Neural progenitor cell (in vitro differentiated cells): ENCODE results near the gene ADD3. TPM values are rescaled to one million over a fixed set of nuclear protein-coding genes. Genes with fewer than 3 reads are reported as not detected.

ENCODE experiments used
- DNase-seq: peaks from one replicate; pipeline ENCODE4 v3.0.0-alpha.2; 2016; ENCODE audit warnings: low spot score
- H2AFZ ChIP-seq: fragments of 200-600 bp; sonication (generic); replicated peaks from 2 replicates; pipeline ENCODE4 v1.6.1; 2016; ENCODE audit warnings: antibody characterized with exemption
- H3F3A ChIP-seq: fragments of 200-600 bp; sonication (generic); 2 replicates; pipeline ENCODE4 v1.6.1; 2016; ENCODE audit warnings: antibody characterized with exemption, low read depth
- H3K27ac ChIP-seq: fragments of 200-600 bp; sonication (generic); 2 replicates; pipeline ENCODE4 v1.5.1; 2016; ENCODE audit warnings: mild to moderate bottlenecking
- H3K27me3 ChIP-seq: fragments of 200-600 bp; sonication (generic); 2 replicates; pipeline ENCODE4 v1.6.1; 2016; ENCODE audit warnings: mild to moderate bottlenecking, moderate library complexity
- H3K36me3 ChIP-seq: fragments of 200-600 bp; sonication (generic); 2 replicates; pipeline ENCODE4 v1.5.1; 2016
- H3K4me1 ChIP-seq: fragments of 200-600 bp; sonication (generic); 2 replicates; pipeline ENCODE4 v1.6.1; 2016; ENCODE audit warnings: mixed run types
- H3K4me2 ChIP-seq: fragments of 200-600 bp; sonication (generic); 2 replicates; pipeline ENCODE4 v1.6.1; 2016
- H3K4me3 ChIP-seq: fragments of 200-600 bp; sonication (generic); 2 replicates; pipeline ENCODE4 v1.5.1; 2016
- H3K79me2 ChIP-seq: fragments of 200-600 bp; sonication (generic); 2 replicates; pipeline ENCODE4 v1.6.1; 2016; ENCODE audit warnings: low read depth
- H3K9ac ChIP-seq: fragments of 200-600 bp; sonication (generic); 2 replicates; pipeline ENCODE4 v1.6.1; 2016
- H3K9me3 ChIP-seq: fragments of 200-600 bp; sonication (generic); 2 replicates; pipeline ENCODE4 v1.5.1; 2016; ENCODE audit warnings: low read depth
- H4K20me1 ChIP-seq: fragments of 200-600 bp; sonication (generic); 2 replicates; pipeline ENCODE4 v1.6.1; 2016; ENCODE audit warnings: low read depth
- H3K27ac Mint-ChIP-seq: 3 replicates; pipeline ENCODE4 v1.8.0; 2021; ENCODE audit warnings: mixed read lengths
- H3K27me3 Mint-ChIP-seq: 2 replicates; pipeline ENCODE4 v1.8.0; 2022; ENCODE audit warnings: low read depth, mild to moderate bottlenecking, inconsistent platforms, moderate library complexity, mixed read lengths; ENCODE audit not compliant: insufficient read depth
- H3K36me3 Mint-ChIP-seq: 3 replicates; pipeline ENCODE4 v1.8.0; 2021; ENCODE audit warnings: mixed read lengths
- H3K4me1 Mint-ChIP-seq: 3 replicates; pipeline ENCODE4 v1.8.0; 2021; ENCODE audit warnings: mixed read lengths
- H3K4me3 Mint-ChIP-seq: 3 replicates; pipeline ENCODE4 v1.8.0; 2021; ENCODE audit warnings: mild to moderate bottlenecking, moderate library complexity, mixed read lengths
- H3K9me3 Mint-ChIP-seq: 3 replicates; pipeline ENCODE4 v1.8.0; 2020; ENCODE audit warnings: mixed read lengths
- CTCF ChIP-seq: fragments of 200-600 bp; sonication (generic); IDR thresholded peaks from 2 replicates; pipeline ENCODE4 v1.5.1; 2017; ENCODE audit warnings: antibody characterized with exemption, mild to moderate bottlenecking
- EZH2 ChIP-seq: fragments of 200-600 bp; sonication (generic); IDR thresholded peaks from 2 replicates; pipeline ENCODE4 v1.6.1; 2017; ENCODE audit warnings: antibody characterized with exemption, mild to moderate bottlenecking, moderate library complexity
- EZH2phosphoT487 ChIP-seq: fragments of 200-600 bp; sonication (generic); IDR thresholded peaks from 2 replicates; pipeline ENCODE4 v1.6.1; 2017; ENCODE audit warnings: antibody characterized with exemption
- total RNA-seq: library from RNA; depleted of rRNA; stranded (reverse); fragments of >200 nt; gene quantifications from 2 replicates; pipeline ENCODE4 v1.2.3, GENCODE V29; 2015; ENCODE audit warnings: low replicate concordance

ADD3 gene
- total RNA-seq, 1 donor from 2014 or later: 345 TPM

GRCh38 chr10:110032801-110033700 lies 25.3 kb downstream of the ADD3 start:
- Histone ChIP-seq H3K9ac (no peak overlapping the region), H3F3A (peaks cover 4% of the 10 kb centered on the region), H3K27ac (no peak overlapping the region), H3K4me2 (peak overlapping the region; percentile 11), H3K9me3 (no peaks in the 10 kb centered on the region), H3K36me3 (no peaks in the 10 kb centered on the region), H3K4me1 (peaks cover 20% of the 10 kb centered on the region), H3K4me3 (no peak overlapping the region), H4K20me1 (peaks cover 43% of the 10 kb centered on the region), H3K79me2 (peaks cover 94% of the 10 kb centered on the region), H2AFZ (no peak overlapping the region), H3K27me3 (no peaks in the 10 kb centered on the region)
- no peaks in the 10 kb centered on the region for H3K27me3 Mint-ChIP-seq
- H3K36me3 Mint-ChIP-seq: no peaks in the 10 kb centered on the region
- H3K9me3 Mint-ChIP-seq: no peaks in the 10 kb centered on the region
- H3K27ac Mint-ChIP-seq: no peak overlapping the region
- no peak for DNase-seq
- TF ChIP-seq CTCF (no peak), EZH2phosphoT487 (no peak), EZH2 (no peak)
- H3K4me1 Mint-ChIP-seq: peaks cover 10% of the 10 kb centered on the region
- H3K4me3 Mint-ChIP-seq: no peak overlapping the region

GRCh38 chr10:110033701-110034235 lies 26.0 kb downstream of the ADD3 start:
- Histone ChIP-seq H3K4me1 (peaks cover 20% of the 10 kb centered on the region), H3K36me3 (no peaks in the 10 kb centered on the region), H4K20me1 (peaks cover 46% of the 10 kb centered on the region), H3K4me2 (peak overlapping the region; percentile 11), H3K79me2 (peaks cover 94% of the 10 kb centered on the region), H3F3A (peaks cover 4% of the 10 kb centered on the region), H2AFZ (no peak overlapping the region), H3K9me3 (no peaks in the 10 kb centered on the region), H3K27me3 (no peaks in the 10 kb centered on the region), H3K4me3 (no peak overlapping the region), H3K27ac (no peak overlapping the region), H3K9ac (no peak overlapping the region)
- Mint-ChIP-seq H3K4me1 (peaks cover 10% of the 10 kb centered on the region), H3K4me3 (no peak overlapping the region), H3K27me3 (no peaks in the 10 kb centered on the region), H3K27ac (no peak overlapping the region), H3K9me3 (no peaks in the 10 kb centered on the region), H3K36me3 (no peaks in the 10 kb centered on the region)
- TF ChIP-seq EZH2: no peak
- TF ChIP-seq CTCF: no peak
- no peak for TF ChIP-seq EZH2phosphoT487
- no peak for DNase-seq

GRCh38 chr10:110034596-110034995 lies 26.8 kb downstream of the ADD3 start:
- H3K4me3 Mint-ChIP-seq: no peak overlapping the region
- H3K4me2 ChIP-seq: no peak overlapping the region
- H3K27ac Mint-ChIP-seq: no peak overlapping the region

More at GRCh38 chr10:110034596-110034995, 26.8 kb downstream of the ADD3 start:
- TF ChIP-seq EZH2phosphoT487 (no peak), EZH2 (no peak), CTCF (no peak)
- Histone ChIP-seq H3K9me3 (no peaks in the 10 kb centered on the region), H3K9ac (no peak overlapping the region), H4K20me1 (peaks cover 47% of the 10 kb centered on the region), H3K79me2 (peaks cover 94% of the 10 kb centered on the region), H3K27ac (no peak overlapping the region), H3K27me3 (no peaks in the 10 kb centered on the region), H3K36me3 (no peaks in the 10 kb centered on the region), H3K4me3 (no peak overlapping the region), H3F3A (peaks cover 4% of the 10 kb centered on the region), H3K4me1 (peaks cover 20% of the 10 kb centered on the region), H2AFZ (no peak overlapping the region)
- Mint-ChIP-seq H3K4me1 (peaks cover 10% of the 10 kb centered on the region), H3K9me3 (no peaks in the 10 kb centered on the region), H3K36me3 (no peaks in the 10 kb centered on the region), H3K27me3 (no peaks in the 10 kb centered on the region)
- DNase-seq: no peak
